HuH-7.5 (cell line): ENCODE results near the gene RERE.
"Not testable (repeated sequence)": the region's sequence is repeated elsewhere in the genome, so short reads cannot be mapped to it uniquely, and the experiment has no call there.

Experiments used
- DNase-seq: peaks from one replicate; pipeline ENCODE4 v3.0.0; 2011; ENCODE audit warnings: low spot score

The RERE gene

GRCh38 chr1:8797216-8797615 lies 20.2 kb downstream of the RERE start:
- no peak for DNase-seq

- DNase-seq = no peak
These were observed 20.6 kb downstream of the RERE start for GRCh38 chr1:8796812-8797211.

DNA sequence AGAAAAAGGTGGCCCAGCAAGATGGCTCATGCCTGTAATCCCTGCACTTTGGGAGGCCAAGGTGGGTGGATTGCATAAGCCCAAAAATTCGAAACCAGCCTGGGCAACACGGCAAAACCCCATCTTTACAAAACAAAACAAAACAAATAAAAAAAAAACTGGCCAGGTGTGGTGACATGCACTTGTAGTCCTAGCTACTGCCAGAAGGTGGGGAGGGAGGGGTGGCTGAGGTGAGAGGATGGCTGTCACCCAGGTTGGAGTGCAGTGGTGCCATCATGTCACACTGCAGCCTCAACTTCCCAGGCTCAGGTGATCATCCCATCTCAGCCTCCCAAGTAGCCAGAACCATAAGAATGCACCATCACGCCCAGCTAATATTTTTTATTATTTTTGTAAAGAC lies 22.8 kb downstream of the RERE start:
- no peak for DNase-seq

DNA sequence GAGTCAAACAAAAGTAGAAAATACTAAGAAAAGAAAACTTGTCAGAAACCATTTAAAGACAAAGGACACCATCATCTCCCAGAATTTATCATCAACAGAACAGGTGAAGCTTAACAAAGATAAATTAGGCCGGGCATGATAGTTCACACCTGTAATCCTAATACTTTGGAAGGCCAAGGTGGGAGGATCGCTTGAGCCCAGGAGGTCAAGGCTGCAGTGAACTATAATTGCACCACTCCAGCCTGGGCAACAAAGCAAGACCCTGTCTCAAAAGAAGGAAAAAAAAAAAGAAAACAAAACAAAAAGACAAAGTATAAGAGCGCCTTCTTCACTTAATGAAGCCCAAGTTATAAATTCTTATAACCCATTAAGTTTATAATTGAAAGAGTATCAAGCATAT lies 25.6 kb downstream of the RERE start:
- DNase-seq = no peak

DNA sequence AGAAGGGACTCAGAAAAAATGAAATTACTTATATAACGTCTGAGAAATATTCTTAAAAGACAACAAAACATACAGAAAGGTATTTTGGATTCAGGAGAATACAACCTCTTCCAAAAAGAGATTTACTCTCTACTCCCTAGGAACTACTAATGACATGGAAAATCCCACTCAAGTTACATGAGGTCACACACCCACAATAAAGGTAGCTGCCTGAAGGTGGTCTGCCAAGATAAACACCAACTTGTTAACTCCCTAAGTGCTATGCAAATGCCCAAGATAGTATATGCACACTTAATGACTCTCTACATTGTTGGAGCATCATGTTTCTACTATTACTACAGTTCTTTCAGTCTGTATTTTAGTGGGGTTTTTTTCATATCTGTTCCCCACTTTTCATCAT lies 26.5 kb downstream of the RERE start:
- DNase-seq = no peak

GRCh38 chr1:8790478-8790877 lies 27.0 kb downstream of the RERE start:
- no peak for DNase-seq

- no peak for DNase-seq
These were observed 27.9 kb downstream of the RERE start for GRCh38 chr1:8789314-8790214.

- DNase-seq = no peak
These were observed 30.2 kb downstream of the RERE start for GRCh38 chr1:8787218-8787617.

GRCh38 chr1:8786204-8786603 lies 31.2 kb downstream of the RERE start:
- DNase-seq = not testable (repeated sequence)

DNA sequence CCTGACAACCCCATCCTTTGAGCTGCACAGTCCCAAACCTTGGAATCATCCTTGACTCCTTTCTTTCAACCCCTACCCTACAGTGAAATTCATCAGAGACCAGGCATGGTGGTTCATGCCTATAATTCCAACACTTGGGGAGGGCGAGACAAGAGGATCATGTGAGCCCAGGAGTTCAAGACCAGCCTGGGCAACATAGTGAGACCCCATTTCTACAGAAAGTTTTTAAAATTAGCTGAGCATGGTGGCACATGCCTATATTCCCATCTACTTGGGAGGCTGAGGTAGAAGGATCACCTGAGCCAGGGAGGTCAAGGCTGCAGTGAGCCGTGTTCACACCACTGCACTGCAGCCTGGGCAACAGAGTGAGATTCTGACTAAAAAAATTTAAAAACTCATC lies 34.5 kb downstream of the RERE start:
- no peak for DNase-seq

DNA sequence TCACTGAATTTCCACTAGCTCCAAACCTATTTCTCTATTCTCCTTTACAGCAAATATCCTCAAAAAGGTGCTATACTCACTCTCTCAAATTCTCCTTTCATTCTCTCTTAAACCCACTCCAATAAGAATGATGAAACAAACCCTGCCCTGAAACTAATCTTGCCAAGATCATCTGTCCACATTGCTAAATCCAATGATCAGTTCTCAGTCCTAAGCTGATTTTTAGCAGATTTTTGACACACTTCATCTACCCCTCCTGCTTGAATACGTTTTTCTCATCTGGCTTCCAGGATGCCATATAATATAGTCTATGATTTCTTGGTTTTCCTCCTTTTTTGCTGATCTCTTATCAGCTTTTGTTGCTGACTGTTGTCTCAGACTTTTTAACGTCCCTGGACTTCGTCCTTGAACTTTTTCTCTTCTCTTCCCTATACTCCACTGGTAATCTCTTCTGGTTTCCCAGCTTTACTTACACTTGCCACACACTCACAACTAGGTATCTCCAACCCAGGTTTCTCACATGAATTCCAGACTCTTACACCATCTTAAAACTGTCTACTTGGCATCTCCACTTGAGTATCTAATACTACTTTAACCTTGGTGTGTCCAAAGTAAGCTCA lies 35.3 kb downstream of the RERE start:
- no peak for DNase-seq

DNA sequence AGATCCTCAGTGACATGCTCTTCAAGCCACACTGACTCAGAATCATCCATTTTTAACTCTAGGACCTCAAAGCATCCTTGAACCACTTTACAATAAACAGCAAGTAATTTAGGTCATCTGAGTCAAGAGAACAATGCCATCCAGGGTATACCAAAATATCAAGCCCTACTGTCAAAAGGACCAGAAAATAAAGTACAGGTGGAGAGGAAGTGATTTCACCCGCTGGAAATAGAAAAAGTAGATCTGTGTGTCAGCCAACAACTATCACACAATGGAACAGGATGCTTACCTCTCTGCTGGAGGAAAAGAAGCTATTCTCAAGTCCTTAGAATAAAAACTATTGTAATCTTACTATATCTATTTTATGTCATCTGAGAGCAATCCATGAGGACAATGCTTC lies 37.0 kb downstream of the RERE start:
- DNase-seq = no peak

DNA sequence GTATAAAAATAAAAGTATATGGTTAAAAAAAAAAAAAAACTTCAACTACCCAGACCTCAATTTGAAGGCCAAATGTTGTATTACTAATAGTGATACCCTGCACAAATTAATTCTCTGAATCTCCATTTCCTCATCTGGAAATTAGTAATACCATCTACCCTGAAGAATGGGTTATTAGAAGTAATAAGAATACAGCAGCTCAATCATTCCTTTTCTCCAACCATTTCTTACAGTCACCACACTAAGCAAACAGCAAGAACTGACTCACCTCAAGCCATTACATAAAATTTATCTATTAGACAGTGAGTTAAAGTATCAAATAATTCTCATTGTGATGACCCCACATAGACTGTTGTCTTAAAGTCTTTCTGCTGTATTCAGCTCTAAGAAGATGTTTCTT lies 39.6 kb downstream of the RERE start:
- DNase-seq = no peak

- DNase-seq = no peak
These were observed 41.3 kb downstream of the RERE start for GRCh38 chr1:8776104-8776503.

- DNase-seq = no peak
These were observed 50.4 kb downstream of the RERE start for GRCh38 chr1:8767006-8767405.

DNA sequence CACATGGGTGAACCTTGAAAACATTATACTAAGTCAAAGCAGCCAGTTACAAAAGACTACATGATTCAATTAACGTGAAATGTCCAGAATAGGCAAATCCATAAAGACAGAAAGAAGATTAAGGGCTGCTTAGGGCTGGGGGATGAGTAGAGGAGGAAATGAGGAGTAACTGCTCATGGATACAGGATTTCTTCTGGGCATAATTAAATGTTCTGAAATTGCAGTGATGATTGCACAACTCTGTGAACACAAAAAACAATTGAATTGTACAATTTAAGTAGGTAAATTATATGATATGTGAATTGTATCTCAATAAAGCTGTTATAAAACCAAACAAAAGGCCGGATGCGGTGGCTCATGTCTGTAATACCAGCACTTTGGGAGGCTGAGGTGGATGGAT lies 52.2 kb downstream of the RERE start:
- DNase-seq = no peak

DNA sequence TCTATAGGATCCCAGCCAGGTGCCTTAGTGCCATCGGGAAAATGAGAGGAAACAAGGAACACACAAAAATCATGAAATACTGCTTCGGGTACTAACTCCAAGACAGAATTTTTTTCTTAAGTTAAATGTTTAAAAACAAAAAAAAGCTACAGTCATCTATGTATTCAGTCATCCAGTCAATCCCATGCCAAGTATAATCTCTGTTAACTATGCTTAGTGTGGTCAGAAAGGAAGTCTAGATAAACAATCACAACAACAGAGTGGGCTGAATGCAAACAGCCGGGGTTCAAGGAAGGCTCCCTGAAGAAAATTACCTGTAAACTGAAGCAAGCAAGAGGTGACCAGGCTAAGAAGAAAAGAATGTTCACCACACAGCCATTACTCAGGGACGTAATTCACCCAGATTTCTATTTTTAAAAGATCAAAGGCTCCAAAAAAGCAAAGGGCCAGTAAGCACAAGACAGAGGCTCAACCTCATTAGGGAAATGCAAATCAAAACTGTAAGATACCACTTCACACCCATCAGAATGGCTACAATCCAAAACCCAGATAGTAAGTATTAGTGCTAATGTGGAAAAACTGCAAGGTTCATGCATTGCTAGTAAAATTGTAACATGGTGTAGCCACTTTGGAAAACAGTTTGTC lies 53.0 kb downstream of the RERE start:
- no peak for DNase-seq

- DNase-seq = no peak
These were observed 53.6 kb downstream of the RERE start for GRCh38 chr1:8763888-8764287.

DNA sequence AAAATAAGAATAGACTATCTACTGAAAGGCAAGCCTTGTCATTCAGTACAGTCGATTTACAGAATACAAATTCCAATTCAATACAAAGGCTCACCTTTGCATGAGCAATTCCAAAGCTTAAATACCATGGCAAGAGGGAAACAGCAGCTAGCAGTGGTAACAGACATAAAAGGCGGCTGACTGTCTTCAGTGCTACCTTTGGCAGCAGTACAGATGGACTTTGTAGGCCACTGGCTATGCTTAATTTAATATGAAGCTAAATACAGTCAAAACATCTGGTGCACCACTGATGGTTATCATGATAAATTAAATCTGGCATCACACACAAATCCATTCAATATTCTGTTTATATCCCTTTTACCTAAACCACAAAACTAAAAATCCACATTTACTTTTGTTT lies 62.4 kb downstream of the RERE start:
- no peak for DNase-seq

DNA sequence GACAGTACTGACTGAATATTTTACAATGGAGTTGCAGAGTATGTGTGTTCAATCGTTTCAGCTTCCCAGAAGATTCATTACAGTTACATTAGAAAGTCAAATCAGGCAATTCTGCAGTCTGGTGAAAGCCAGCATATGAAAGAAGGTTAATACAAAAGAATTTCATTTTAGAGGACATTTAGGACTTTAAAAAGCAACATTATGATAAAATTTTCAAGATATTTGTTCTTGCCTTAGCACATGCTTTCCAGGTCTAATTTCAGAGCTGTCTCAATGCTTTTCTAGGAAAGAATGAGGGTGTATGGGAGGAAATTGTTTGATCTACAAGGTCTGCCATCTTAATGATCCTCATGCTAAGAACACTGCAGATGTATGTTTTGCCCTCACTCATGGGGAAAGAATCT lies 63.2 kb downstream of the RERE start:
- no peak for DNase-seq

GRCh38 chr1:8753736-8754135 lies 63.7 kb downstream of the RERE start:
- no peak for DNase-seq

DNA sequence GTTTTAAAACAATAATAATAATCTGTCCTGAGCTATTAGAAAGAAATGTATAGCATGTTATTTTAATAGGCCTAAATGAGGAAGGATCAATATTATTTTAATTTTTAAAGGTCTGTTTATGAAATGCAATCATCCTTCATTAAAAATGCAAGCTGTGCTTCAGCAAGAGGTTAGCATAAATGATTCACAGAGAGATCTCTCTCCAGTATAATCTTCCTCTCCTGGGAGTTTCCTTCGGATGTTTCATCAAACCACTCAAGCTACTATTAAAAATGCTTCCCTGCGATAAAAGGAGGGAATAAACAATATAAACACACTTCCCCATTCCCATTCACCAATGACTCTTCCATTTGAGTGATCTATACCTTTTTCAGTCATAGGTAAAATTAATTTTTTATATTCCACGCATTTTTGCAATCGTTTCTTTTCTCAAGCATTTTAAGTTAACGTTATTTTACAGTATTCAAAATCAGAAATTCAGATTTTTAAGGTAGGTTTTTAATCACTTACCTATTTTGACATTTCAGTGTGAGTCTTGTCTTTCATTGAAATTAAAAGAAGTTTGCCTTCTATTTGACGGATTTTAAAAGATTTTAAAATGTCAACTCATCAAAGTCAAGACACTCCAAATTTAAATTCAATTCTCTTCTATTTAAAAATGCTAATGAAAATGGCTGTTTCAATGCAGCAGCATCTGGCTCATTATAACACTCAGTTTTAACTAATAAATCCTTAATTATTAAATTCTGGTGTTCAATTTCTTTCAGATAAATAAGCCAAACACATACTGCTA lies 64.3 kb downstream of the RERE start:
- no peak for DNase-seq
